ENCODE measurements around the gene LEKR1. TPM values are rescaled to one million over a fixed set of nuclear protein-coding genes. Genes with fewer than 3 reads are reported as not detected.

The LEKR1 gene
- total RNA-seq, 1 experiment from 2014 or later = 5.1 TPM

- H3K9me3 Mint-ChIP-seq (ENCODE audit: low read depth, unreplicated experiment) = peaks cover 3% of the 10 kb centered on the region
- DNase-seq = no peak
- H3K4me3 Mint-ChIP-seq (ENCODE audit: low read depth, unreplicated experiment) = no peak overlapping the region
- H3K4me1 Mint-ChIP-seq (ENCODE audit: low read depth, unreplicated experiment) = no peaks in the 10 kb centered on the region
- H3K27ac Mint-ChIP-seq (ENCODE audit: unreplicated experiment) = no peak overlapping the region
- intact Hi-C loops (cut with micrococcal nuclease; ENCODE audit: unreplicated experiment) = loop anchor here (10.0 kb wide), 1 partner anchor 235 kb away; no protein-coding TSS in a partner anchor
- no peaks in the 10 kb centered on the region for H3K36me3 Mint-ChIP-seq (ENCODE audit: insufficient read depth, unreplicated experiment)
- no peaks in the 10 kb centered on the region for H3K27me3 Mint-ChIP-seq (ENCODE audit: unreplicated experiment)
- CTCF ChIA-PET = no interaction called here
- no peak for TF ChIP-seq CTCF (IDR thresholded peaks at IDR 0.05; ENCODE audit: unreplicated experiment)
- BruUV-seq (replicated peaks) = no TSS peak
Measured at GRCh38 chr3:156899951-156900350, 73.8 kb downstream of the LEKR1 start.

- H3K4me3 Mint-ChIP-seq (ENCODE audit: low read depth, unreplicated experiment) = no peak overlapping the region
- DNase-seq = no peak
- no peaks in the 10 kb centered on the region for H3K4me1 Mint-ChIP-seq (ENCODE audit: low read depth, unreplicated experiment)
- H3K27me3 Mint-ChIP-seq (ENCODE audit: unreplicated experiment) = no peaks in the 10 kb centered on the region
- no peaks in the 10 kb centered on the region for H3K9me3 Mint-ChIP-seq (ENCODE audit: low read depth, unreplicated experiment)
- BruUV-seq (replicated peaks) = no TSS peak
- no peak overlapping the region for H3K27ac Mint-ChIP-seq (ENCODE audit: unreplicated experiment)
- no peaks in the 10 kb centered on the region for H3K36me3 Mint-ChIP-seq (ENCODE audit: insufficient read depth, unreplicated experiment)
- CTCF ChIA-PET = no interaction called here
- intact Hi-C loops (cut with micrococcal nuclease; ENCODE audit: unreplicated experiment) = loop anchor here (10.0 kb wide), 1 partner anchor 232 kb away; no protein-coding TSS in a partner anchor
- TF ChIP-seq CTCF (IDR thresholded peaks at IDR 0.05; ENCODE audit: unreplicated experiment) = no peak
Measured at GRCh38 chr3:156902916-156903315, 76.8 kb downstream of the LEKR1 start.

- intact Hi-C loops (cut with micrococcal nuclease; ENCODE audit: unreplicated experiment) = loop anchor here (10.0 kb wide), 1 partner anchor 229 kb away; no protein-coding TSS in a partner anchor
- peaks cover 2% of the 10 kb centered on the region for H3K9me3 Mint-ChIP-seq (ENCODE audit: low read depth, unreplicated experiment)
- no peak for DNase-seq
- no peak overlapping the region for H3K27ac Mint-ChIP-seq (ENCODE audit: unreplicated experiment)
- no peak overlapping the region for H3K4me3 Mint-ChIP-seq (ENCODE audit: low read depth, unreplicated experiment)
- no peak for TF ChIP-seq CTCF (IDR thresholded peaks at IDR 0.05; ENCODE audit: unreplicated experiment)
- CTCF ChIA-PET = no interaction called here
- H3K4me1 Mint-ChIP-seq (ENCODE audit: low read depth, unreplicated experiment) = no peaks in the 10 kb centered on the region
- no TSS peak for BruUV-seq (replicated peaks)
- no peaks in the 10 kb centered on the region for H3K27me3 Mint-ChIP-seq (ENCODE audit: unreplicated experiment)
- H3K36me3 Mint-ChIP-seq (ENCODE audit: insufficient read depth, unreplicated experiment) = no peaks in the 10 kb centered on the region
Measured at GRCh38 chr3:156906275-156906674, 80.1 kb downstream of the LEKR1 start.

GRCh38 chr3:156908398-156908797, 82.2 kb downstream of the LEKR1 start:
- peaks cover 2% of the 10 kb centered on the region for H3K9me3 Mint-ChIP-seq (ENCODE audit: low read depth, unreplicated experiment)
- CTCF ChIA-PET = no interaction called here
- no peak for DNase-seq
- H3K27ac Mint-ChIP-seq (ENCODE audit: unreplicated experiment) = no peak overlapping the region
- no peaks in the 10 kb centered on the region for H3K4me1 Mint-ChIP-seq (ENCODE audit: low read depth, unreplicated experiment)
- TF ChIP-seq CTCF (IDR thresholded peaks at IDR 0.05; ENCODE audit: unreplicated experiment) = no peak
- intact Hi-C loops (cut with micrococcal nuclease; ENCODE audit: unreplicated experiment) = loop anchor here (2.0 to 10.0 kb wide), 2 partner anchors 14 to 226 kb away; no protein-coding TSS in a partner anchor
- H3K36me3 Mint-ChIP-seq (ENCODE audit: insufficient read depth, unreplicated experiment) = no peaks in the 10 kb centered on the region
- H3K27me3 Mint-ChIP-seq (ENCODE audit: unreplicated experiment) = no peaks in the 10 kb centered on the region
- H3K4me3 Mint-ChIP-seq (ENCODE audit: low read depth, unreplicated experiment) = no peak overlapping the region
- no TSS peak for BruUV-seq (replicated peaks)
